Cardiac fibroblast (primary cell): ENCODE results near the gene NKAIN2.
"Not testable (repeated sequence)": the region's sequence is repeated elsewhere in the genome, so short reads cannot be mapped to it uniquely, and the experiment has no call there.

ENCODE experiments used
- DNase-seq, 2 donors: peaks; one replicate each; pipeline versions ENCODE4 v3.0.0 to v3.0.0-alpha.2; 2010; ENCODE audit warnings: low read depth in 2 of 2
- H3K4me3 ChIP-seq, 2 donors: replicated peaks in 1 of 2; 1 replicate in 1 of 2; 2 replicates in 1 of 2; pipeline ENCODE4 v1.5.1; 2011; ENCODE audit warnings: low read depth in 2 of 2, low read length in 2 of 2, mild to moderate bottlenecking in 2 of 2, moderate library complexity in 1 of 2
- CTCF ChIP-seq: IDR thresholded peaks from one replicate; pipeline ENCODE4 v1.5.1; 2011; ENCODE audit warnings: low read depth, mild to moderate bottlenecking, low read length, inconsistent platforms

Gene NKAIN2

GRCh38 chr6:124008000-124008987 lies 204.6 kb downstream of the NKAIN2 start:
- TF ChIP-seq CTCF: no peak
- no peak for DNase-seq
- H3K4me3 ChIP-seq: no peak overlapping the region

- no peak overlapping the region for H3K4me3 ChIP-seq
- DNase-seq: no peak
- TF ChIP-seq CTCF: no peak
Measured at GRCh38 chr6:124008988-124009765, 205.5 kb downstream of the NKAIN2 start.

- H3K4me3 ChIP-seq: no peak overlapping the region
- no peak for TF ChIP-seq CTCF
- no peak for DNase-seq
Measured at GRCh38 chr6:124010574-124010973, 206.9 kb downstream of the NKAIN2 start.

GRCh38 chr6:124011180-124011579 lies 207.5 kb downstream of the NKAIN2 start:
- no peak overlapping the region for H3K4me3 ChIP-seq
- TF ChIP-seq CTCF: no peak
- no peak for DNase-seq

- not testable (repeated sequence) for DNase-seq, H3K4me3 ChIP-seq
Measured at GRCh38 chr6:124022051-124022450, 218.4 kb downstream of the NKAIN2 start.

GRCh38 chr6:124022641-124023040 lies 219.0 kb downstream of the NKAIN2 start:
- no peak overlapping the region for H3K4me3 ChIP-seq
- TF ChIP-seq CTCF: no peak

GRCh38 chr6:124026694-124027093 lies 223.0 kb downstream of the NKAIN2 start:
- no peak for TF ChIP-seq CTCF
- no peak overlapping the region for H3K4me3 ChIP-seq

More at GRCh38 chr6:124022641-124023040, 219.0 kb downstream of the NKAIN2 start:
- DNase-seq: no peak

More at GRCh38 chr6:124026694-124027093, 223.0 kb downstream of the NKAIN2 start:
- DNase-seq: no peak
